Measurements from ENCODE around the gene ALDH1A3. TPM values are rescaled to one million over a fixed set of nuclear protein-coding genes. Genes with fewer than 3 reads are reported as not detected.

ALDH1A3 gene
- total and polyA plus RNA-seq, 2 of the 4 experiments (the other 2 are of a cell fraction): 3.1 to 5.0 TPM

- Histone ChIP-seq H3K56ac (ENCODE audit: extremely low read depth, insufficient read depth, low read length) (no peak overlapping the region), H4K8ac (ENCODE audit: low read depth in 2 of 2, low read length in 2 of 2) (no peak overlapping the region), H2AK5ac (ENCODE audit: low read depth, low read length) (no peak overlapping the region), H3K4me2 (ENCODE audit: low read depth, low read length) (no peak overlapping the region), H3K36me3 (ENCODE audit: control insufficient read depth, insufficient read depth, low read length) (no peaks in the 10 kb centered on the region), H2BK20ac (ENCODE audit: low read depth, low read length) (no peak overlapping the region), H3K4me3 (ENCODE audit: insufficient read depth, low read depth, low read length) (no peak overlapping the region), H3K27ac (ENCODE audit: insufficient read depth, low read length) (no peak overlapping the region), H2AK9ac (replicated peaks; ENCODE audit: low read depth, low read length, poor library complexity) (no peak overlapping the region), H2AFZ (replicated peaks; ENCODE audit: low read length, poor library complexity) (no peak overlapping the region), H3K27me3 (ENCODE audit: control insufficient read depth, insufficient read depth, low read length) (peaks cover 66% of the 10 kb centered on the region), H3K9me3 (ENCODE audit: control insufficient read depth, insufficient read depth, low read length) (0 out of 2 replicates have a peak, but pooled peaks cover 2% of the 10 kb centered on the region), H2BK5ac (ENCODE audit: low read depth, low read length, poor library complexity, severe bottlenecking) (no peak overlapping the region), H3K4ac (ENCODE audit: low read depth, low read length) (no peak overlapping the region), H4K20me1 (ENCODE audit: insufficient read depth, low read length) (no peaks in the 10 kb centered on the region), H3K4me1 (ENCODE audit: control insufficient read depth, insufficient read depth, low read length) (no peaks in the 10 kb centered on the region; the same call in 1 of the 2 replicates), H2BK15ac (ENCODE audit: low read depth, low read length) (no peak overlapping the region), H3K23ac (ENCODE audit: low read depth, low read length) (no peak overlapping the region), H4K91ac (ENCODE audit: insufficient read depth, low read depth, low read length) (no peak overlapping the region), H4K5ac (ENCODE audit: low read depth, low read length) (no peak overlapping the region), H2BK120ac (ENCODE audit: low read depth, low read length) (no peak overlapping the region), H3K18ac (ENCODE audit: low read depth, low read length) (no peak overlapping the region), H3K9me1 (ENCODE audit: insufficient read depth, low read length) (0 out of 2 replicates have a peak, but pooled peaks cover 2% of the 10 kb centered on the region), H3K79me1 (ENCODE audit: low read depth in 1 of 2, low read length in 2 of 2) (no peaks in the 10 kb centered on the region), H3K14ac (replicated peaks; ENCODE audit: low read depth, low read length) (no peak overlapping the region), H3K9ac (ENCODE audit: low read depth, low read length) (no peak overlapping the region)
- ATAC-seq (ENCODE audit: low read depth): no peak
- 40% methylated on average over 1 of the region's 11 CpGs; no CpG with 5 or more reads in 1 of the 2 experiments for WGBS, 2 experiments (ENCODE audit: extremely low coverage in 2 of 2, insufficient read length in 1 of 2)
- intact Hi-C loops (cut with micrococcal nuclease): no loop called here
- ChIA-PET CTCF (interaction anchor here (1.4 kb wide), 1 partner anchor 141 kb away, joined by 3 read pairs; no protein-coding TSS in a partner anchor), POLR2A (ENCODE audit: unreplicated experiment) (no interaction called here)
- no peak for DNase-seq
- in situ Hi-C loops (cut with MboI; ENCODE audit: low sequenced_read_pairs): loop anchor here (10.0 kb wide), 1 partner anchor 213 kb away; no protein-coding TSS in a partner anchor
- TF ChIP-seq CHD1 (IDR thresholded peaks at IDR 0.05; ENCODE audit: low read depth, low read length) (no peak), CTCF (conservative IDR thresholded peaks at IDR 0.05; ENCODE audit: low read depth, low read length) (no peak), NFE2L2 (IDR thresholded peaks at IDR 0.05; ENCODE audit: low read depth, low read length) (no peak), CEBPB (IDR thresholded peaks at IDR 0.05; ENCODE audit: low read depth, low read length) (no peak), MXI1 (IDR thresholded peaks at IDR 0.05; ENCODE audit: borderline replicate concordance, low read depth, low read length) (no peak), RFX5 (IDR thresholded peaks at IDR 0.05; ENCODE audit: low read depth, low read length) (no peak), RAD21 (IDR thresholded peaks at IDR 0.05; ENCODE audit: low read length) (no peak), RCOR1 (IDR thresholded peaks at IDR 0.05; ENCODE audit: insufficient replicate concordance, low read length) (no peak), POLR2A (IDR thresholded peaks at IDR 0.05; ENCODE audit: low read depth, low read length) (no peak), SMC3 (IDR thresholded peaks at IDR 0.05; ENCODE audit: low read depth, low read length) (no peak), ELK1 (IDR thresholded peaks at IDR 0.05; ENCODE audit: borderline replicate concordance, low read depth, low read length) (no peak)
- no TSS peak for BruUV-seq (replicated peaks)
- dilution Hi-C loops (cut with HindIII; ENCODE audit: low sequenced_read_pairs, unreplicated experiment): no loop called here
These were observed 1.5 kb upstream of the ALDH1A3 start for GRCh38 chr15:100878130-100878529.

All from IMR-90 (cell line).